CD8-positive, alpha-beta memory T cell (primary cell): Measurements from ENCODE around the gene DNAJC10. TPM values are rescaled to one million over a fixed set of nuclear protein-coding genes. Genes with fewer than 3 reads are reported as not detected.

ENCODE experiments used
- CTCF ChIA-PET: fragments of 350-600 bp; sonication (Branson Sonifier 250); formaldehyde crosslinking; loops from one replicate; lab custom pipeline; 2021; ENCODE audit warnings: antibody characterized with exemption; lab: Charles Lee
- POLR2A ChIA-PET: fragments of 350-600 bp; sonication (Branson Sonifier 250); formaldehyde crosslinking; loops from one replicate; lab custom pipeline; 2021; ENCODE audit warnings: antibody characterized with exemption; lab: Charles Lee
- DNase-seq, 5 donors: peaks; one replicate each; pipeline versions ENCODE4 v3.0.0 to v3.0.0-alpha.2; 2020 to 2022; ENCODE audit warnings: mixed read lengths in 1 of 5
- H3K27ac ChIP-seq: one replicate; pipeline ENCODE4 v1.7.0; 2013; ENCODE audit warnings: low read depth, mild to moderate bottlenecking, low read length, moderate library complexity
- H3K27me3 ChIP-seq: 2 replicates; pipeline ENCODE4 v1.7.0; 2013; ENCODE audit warnings: low read length, mild to moderate bottlenecking; ENCODE audit not compliant: insufficient read depth, poor library complexity, severe bottlenecking
- H3K36me3 ChIP-seq: 2 replicates; pipeline ENCODE4 v1.7.0; 2013; ENCODE audit warnings: mild to moderate bottlenecking, low read length, moderate library complexity; ENCODE audit not compliant: insufficient read depth
- H3K4me1 ChIP-seq: 2 replicates; pipeline ENCODE4 v1.7.0; 2013; ENCODE audit warnings: mild to moderate bottlenecking, low read length, moderate library complexity; ENCODE audit not compliant: insufficient read depth
- H3K4me3 ChIP-seq: 2 replicates; pipeline ENCODE4 v1.7.0; 2013; ENCODE audit warnings: mild to moderate bottlenecking, low read length
- H3K9me3 ChIP-seq: 2 replicates; pipeline ENCODE4 v1.7.0; 2013; ENCODE audit warnings: mild to moderate bottlenecking, low read length
- H3K27ac Mint-ChIP-seq, 8 donors: one replicate each; pipeline ENCODE4 v1.8.0; 2020 to 2021; ENCODE audit warnings: mixed read lengths in 8 of 8, mild to moderate bottlenecking in 6 of 8, inconsistent platforms in 3 of 8, moderate library complexity in 3 of 8
- H3K27me3 Mint-ChIP-seq, 2 donors: one replicate each; pipeline ENCODE4 v1.8.0; 2020 to 2021; ENCODE audit warnings: mixed read lengths in 2 of 2, mild to moderate bottlenecking in 1 of 2, moderate library complexity in 1 of 2
- H3K36me3 Mint-ChIP-seq, 3 donors: one replicate each; pipeline ENCODE4 v1.8.0; 2020 to 2021; ENCODE audit warnings: mixed read lengths in 3 of 3, inconsistent platforms in 1 of 3, mild to moderate bottlenecking in 1 of 3
- H3K4me1 Mint-ChIP-seq, 3 donors: one replicate each; pipeline ENCODE4 v1.8.0; 2020 to 2021; ENCODE audit warnings: mixed read lengths in 3 of 3, inconsistent platforms in 1 of 3, mild to moderate bottlenecking in 1 of 3
- H3K4me3 Mint-ChIP-seq, 7 donors: one replicate each; pipeline ENCODE4 v1.8.0; 2020 to 2021; ENCODE audit warnings: mixed read lengths in 7 of 7, mild to moderate bottlenecking in 6 of 7, moderate library complexity in 4 of 7, inconsistent platforms in 2 of 7
- H3K9me3 Mint-ChIP-seq, 5 donors: one replicate each; pipeline ENCODE4 v1.8.0; 2020 to 2022; ENCODE audit warnings: mixed read lengths in 5 of 5, mild to moderate bottlenecking in 3 of 5, moderate library complexity in 2 of 5, inconsistent platforms in 1 of 5
- polyA plus RNA-seq: library from polyadenylated mRNA; unstranded; fragments of 300-500 nt; fragmentation: Illumina TruSeq; gene quantifications from one replicate; pipeline ENCODE4 v1.2.3, GENCODE V29; 2021
- total RNA-seq, 2 experiments: library from RNA; stranded (reverse); gene quantifications; one replicate each; pipeline ENCODE4 v1.2.3, GENCODE V29; 2021

Gene DNAJC10
- total and polyA plus RNA-seq, 3 experiments from 2014 or later, result 53.2 to 78.4 (median 76.0) TPM

GRCh38 chr2:182827182-182827879 lies 111.3 kb downstream of the DNAJC10 start:
- H3K27me3 ChIP-seq, result no peaks in the 10 kb centered on the region
- peaks cover 4 to 18% of the 10 kb centered on the region in 2 donors for H3K27me3 Mint-ChIP-seq
- POLR2A ChIA-PET, result no interaction called here
- no peak overlapping the region for H3K4me3 ChIP-seq
- H3K36me3 Mint-ChIP-seq, result no peaks in the 10 kb centered on the region
- H3K4me1 ChIP-seq, result no peaks in the 10 kb centered on the region
- H3K27ac Mint-ChIP-seq, result no peak overlapping the region
- H3K9me3 Mint-ChIP-seq, result no peaks in the 10 kb centered on the region
- H3K27ac ChIP-seq, result no peak overlapping the region
- no peaks in the 10 kb centered on the region for H3K9me3 ChIP-seq
- H3K36me3 ChIP-seq, result no peaks in the 10 kb centered on the region
- no peak overlapping the region for H3K4me3 Mint-ChIP-seq
- DNase-seq, result no peak
- CTCF ChIA-PET, result no interaction called here
- no peaks in the 10 kb centered on the region for H3K4me1 Mint-ChIP-seq

- Mint-ChIP-seq H3K27ac (no peak overlapping the region), H3K36me3 (no peaks in the 10 kb centered on the region), H3K4me1 (no peaks in the 10 kb centered on the region), H3K4me3 (no peak overlapping the region), H3K9me3 (no peaks in the 10 kb centered on the region), H3K27me3 (peaks cover 0 to 21% of the 10 kb centered on the region in 2 donors)
- no peak for DNase-seq
- no peak overlapping the region for H3K4me3 ChIP-seq
- H3K4me1 ChIP-seq, result no peaks in the 10 kb centered on the region
- POLR2A ChIA-PET, result no interaction called here
- no peaks in the 10 kb centered on the region for H3K9me3 ChIP-seq
- no peaks in the 10 kb centered on the region for H3K36me3 ChIP-seq
- no peaks in the 10 kb centered on the region for H3K27me3 ChIP-seq
- CTCF ChIA-PET, result no interaction called here
- H3K27ac ChIP-seq, result no peak overlapping the region
These were observed 115.0 kb downstream of the DNAJC10 start for GRCh38 chr2:182831101-182831500.

- no peaks in the 10 kb centered on the region for H3K9me3 Mint-ChIP-seq
- no peak overlapping the region for H3K4me3 ChIP-seq
- no peak overlapping the region for H3K27ac ChIP-seq
- ChIA-PET CTCF (no interaction called here), POLR2A (no interaction called here)
- peaks cover 0 to 21% of the 10 kb centered on the region in 2 donors for H3K27me3 Mint-ChIP-seq
- no peaks in the 10 kb centered on the region for H3K4me1 Mint-ChIP-seq
- H3K36me3 ChIP-seq, result no peaks in the 10 kb centered on the region
- H3K9me3 ChIP-seq, result no peaks in the 10 kb centered on the region
- DNase-seq, result no peak
- H3K4me1 ChIP-seq, result no peaks in the 10 kb centered on the region
- no peaks in the 10 kb centered on the region for H3K36me3 Mint-ChIP-seq
- H3K27me3 ChIP-seq, result no peaks in the 10 kb centered on the region
- no peak overlapping the region for H3K4me3 Mint-ChIP-seq
- no peak overlapping the region for H3K27ac Mint-ChIP-seq
These were observed 115.9 kb downstream of the DNAJC10 start for GRCh38 chr2:182831921-182832320.

- H3K36me3 Mint-ChIP-seq, result no peaks in the 10 kb centered on the region
These were observed 117.2 kb downstream of the DNAJC10 start for GRCh38 chr2:182833084-182833854.

GRCh38 chr2:182834293-182834692 lies 118.2 kb downstream of the DNAJC10 start:
- Histone ChIP-seq H3K4me1 (no peaks in the 10 kb centered on the region), H3K4me3 (no peak overlapping the region), H3K36me3 (no peaks in the 10 kb centered on the region), H3K27ac (no peak overlapping the region), H3K9me3 (no peaks in the 10 kb centered on the region), H3K27me3 (no peaks in the 10 kb centered on the region)
- H3K9me3 Mint-ChIP-seq, result no peaks in the 10 kb centered on the region
- no peak for DNase-seq
- ChIA-PET CTCF (no interaction called here), POLR2A (no interaction called here)
- no peaks in the 10 kb centered on the region for H3K4me1 Mint-ChIP-seq
- H3K36me3 Mint-ChIP-seq, result no peaks in the 10 kb centered on the region
- peaks cover 7 to 41% of the 10 kb centered on the region in 2 donors for H3K27me3 Mint-ChIP-seq
- no peak overlapping the region for H3K4me3 Mint-ChIP-seq
- H3K27ac Mint-ChIP-seq, result no peak overlapping the region

More at GRCh38 chr2:182833084-182833854, 117.2 kb downstream of the DNAJC10 start:
- POLR2A ChIA-PET, result no interaction called here
- no peaks in the 10 kb centered on the region for H3K9me3 ChIP-seq
- H3K4me1 ChIP-seq, result no peaks in the 10 kb centered on the region
- Mint-ChIP-seq H3K9me3 (no peaks in the 10 kb centered on the region), H3K27me3 (peaks cover 6 to 31% of the 10 kb centered on the region in 2 donors), H3K4me3 (no peak overlapping the region), H3K27ac (no peak overlapping the region), H3K4me1 (no peaks in the 10 kb centered on the region)
- no peak for DNase-seq
- no peaks in the 10 kb centered on the region for H3K27me3 ChIP-seq
- no peak overlapping the region for H3K4me3 ChIP-seq
- H3K36me3 ChIP-seq, result no peaks in the 10 kb centered on the region
- CTCF ChIA-PET, result no interaction called here
- no peak overlapping the region for H3K27ac ChIP-seq

GRCh38 chr2:182836451-182836850 lies 120.4 kb downstream of the DNAJC10 start:
- no peak overlapping the region for H3K27ac ChIP-seq
- no peak for DNase-seq
- H3K27me3 ChIP-seq, result no peaks in the 10 kb centered on the region
- H3K27me3 Mint-ChIP-seq, result peaks cover 7 to 54% of the 10 kb centered on the region in 2 donors
- H3K4me3 Mint-ChIP-seq, result no peak overlapping the region
- H3K9me3 ChIP-seq, result no peaks in the 10 kb centered on the region
- ChIA-PET CTCF (no interaction called here), POLR2A (no interaction called here)
- H3K36me3 ChIP-seq, result no peaks in the 10 kb centered on the region
- no peaks in the 10 kb centered on the region for H3K4me1 ChIP-seq
- H3K27ac Mint-ChIP-seq, result no peak overlapping the region
- no peak overlapping the region for H3K4me3 ChIP-seq
- H3K9me3 Mint-ChIP-seq, result no peaks in the 10 kb centered on the region
- H3K4me1 Mint-ChIP-seq, result no peaks in the 10 kb centered on the region
- no peaks in the 10 kb centered on the region for H3K36me3 Mint-ChIP-seq

Other genes with a start within 250 kb of the DNAJC10 start
- not detected for gene FRZB, start 150.4 kb downstream of the DNAJC10 start, total RNA-seq
- gene FRZB, start 150.4 kb downstream of the DNAJC10 start, polyA plus RNA-seq, result not detected